Mucosa of descending colon (tissue), 3 donors: ENCODE results near the gene EPN1. TPM values are rescaled to one million over a fixed set of nuclear protein-coding genes. Genes with fewer than 3 reads are reported as not detected.
"Not testable (repeated sequence)": the region's sequence is repeated elsewhere in the genome, so short reads cannot be mapped to it uniquely, and the experiment has no call there.

Experiments used
- ATAC-seq: fragments of 200-7000 bp; cut with Tn5 transposase; one replicate; pipeline ENCODE4 v1.9.1; 2020; ENCODE audit warnings: mild to moderate bottlenecking, moderate library complexity
- DNase-seq, 3 donors: peaks; one replicate each; pipeline ENCODE4 v3.0.0-alpha.2; 2020
- H3K36me3 ChIP-seq: fragments of 200-600 bp; one replicate; pipeline ENCODE4 v1.8.0; 2021; ENCODE audit warnings: low read depth, mild to moderate bottlenecking
- H3K4me1 ChIP-seq: fragments of 200-600 bp; one replicate; pipeline ENCODE4 v1.8.0; 2021; ENCODE audit warnings: low read depth, mild to moderate bottlenecking
- H3K4me3 ChIP-seq: fragments of 200-600 bp; one replicate; pipeline ENCODE4 v1.8.0; 2021; ENCODE audit warnings: mild to moderate bottlenecking
- H3K9me3 ChIP-seq: fragments of 200-600 bp; one replicate; pipeline ENCODE4 v1.8.0; 2021; ENCODE audit warnings: mild to moderate bottlenecking
- intact Hi-C, 2 donors: fragments of 100-400 bp; cut with DNase I in 1 of 2; cut with micrococcal nuclease in 1 of 2; formaldehyde crosslinking; loops; one replicate each; pipeline versions ENCODE4 v1.11.0 to v1.11.1; 2022; cut with DNase I, micrococcal nuclease
- total RNA-seq, 3 donors: library from RNA; stranded (reverse); fragmentation: NEBNext Ultra II Directional in 2 of 3; extraction: Animal tissue kit (Norgen Biotek cat#: 25700) in 2 of 3; gene quantifications; one replicate each; pipeline versions ENCODE4 v1.2.1 to v1.2.4, GENCODE V29; 2021 to 2023
- TF ChIP-seq, protein P1 (sequence below): fragments of 200-600 bp; IDR thresholded peaks from one replicate; pipeline ENCODE4 v1.8.0; 2022; ENCODE audit warnings: antibody characterized with exemption, mild to moderate bottlenecking
- donor health status: DM: no; HTN: no; CAD: no; lungs with moderate emphysema.
- donor health status: DM: no; HTN: no; CAD: no.
- donor health status: DM: no; HTN: yes; CAD: no.

EPN1 gene
- total RNA-seq, 3 donors from 2014 or later: 156 to 251 (median 192) TPM

DNA sequence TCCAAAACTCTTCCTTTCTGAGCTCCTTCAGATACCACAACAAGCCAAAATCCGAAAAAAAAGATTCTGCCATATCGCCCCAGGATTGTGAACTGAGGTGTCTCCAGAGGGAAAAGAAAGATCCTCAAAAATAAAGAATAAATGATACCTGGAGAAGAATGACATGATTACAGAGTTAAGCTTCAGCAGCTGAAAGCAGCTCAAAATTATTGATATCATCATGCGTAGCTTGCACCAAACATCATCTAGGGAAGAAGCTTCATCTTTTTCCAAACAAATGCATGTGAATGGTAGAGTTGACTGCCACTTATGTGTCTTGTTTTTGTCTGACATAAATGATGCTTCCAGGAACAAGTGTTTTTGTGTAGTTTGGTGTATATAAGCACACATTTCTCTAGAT, 63.3 kb downstream of the EPN1 start, which contains the start of gene NLRP9:
Gene NLRP9, minus strand, starts transcription at position 101 of the 400 bp plus-strand sequence. Its CDS starts 28 bp downstream, at position 73.
- Histone ChIP-seq H3K9me3 (no peaks in the 10 kb centered on the region), H3K36me3 (no peaks in the 10 kb centered on the region), H3K4me3 (no peak within 1 kb of the TSS), H3K4me1 (no peaks in the 10 kb centered on the region)
- no peak for DNase-seq
- no peak for ATAC-seq
- intact Hi-C loops: no loop called here
- TF ChIP-seq, protein P1, sequence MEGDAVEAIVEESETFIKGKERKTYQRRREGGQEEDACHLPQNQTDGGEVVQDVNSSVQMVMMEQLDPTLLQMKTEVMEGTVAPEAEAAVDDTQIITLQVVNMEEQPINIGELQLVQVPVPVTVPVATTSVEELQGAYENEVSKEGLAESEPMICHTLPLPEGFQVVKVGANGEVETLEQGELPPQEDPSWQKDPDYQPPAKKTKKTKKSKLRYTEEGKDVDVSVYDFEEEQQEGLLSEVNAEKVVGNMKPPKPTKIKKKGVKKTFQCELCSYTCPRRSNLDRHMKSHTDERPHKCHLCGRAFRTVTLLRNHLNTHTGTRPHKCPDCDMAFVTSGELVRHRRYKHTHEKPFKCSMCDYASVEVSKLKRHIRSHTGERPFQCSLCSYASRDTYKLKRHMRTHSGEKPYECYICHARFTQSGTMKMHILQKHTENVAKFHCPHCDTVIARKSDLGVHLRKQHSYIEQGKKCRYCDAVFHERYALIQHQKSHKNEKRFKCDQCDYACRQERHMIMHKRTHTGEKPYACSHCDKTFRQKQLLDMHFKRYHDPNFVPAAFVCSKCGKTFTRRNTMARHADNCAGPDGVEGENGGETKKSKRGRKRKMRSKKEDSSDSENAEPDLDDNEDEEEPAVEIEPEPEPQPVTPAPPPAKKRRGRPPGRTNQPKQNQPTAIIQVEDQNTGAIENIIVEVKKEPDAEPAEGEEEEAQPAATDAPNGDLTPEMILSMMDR: no peak

DNA sequence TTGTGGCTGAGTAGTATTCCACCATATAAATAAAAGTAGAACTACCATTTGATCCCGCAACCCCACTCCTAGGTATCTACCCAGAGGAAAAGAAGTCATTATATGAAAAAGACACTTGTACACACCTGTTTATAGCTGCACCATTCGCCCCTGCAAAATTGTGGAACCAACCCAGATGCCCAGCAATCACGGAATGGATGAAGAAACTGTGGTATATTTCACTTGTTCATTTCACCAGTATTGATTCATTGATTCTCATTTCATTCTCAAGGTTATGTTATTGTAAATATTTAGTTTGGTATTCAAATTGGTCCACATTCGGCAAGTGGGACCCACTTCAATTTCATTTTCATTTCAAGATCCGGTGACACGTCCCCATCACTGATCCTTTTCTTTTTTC, 75.7 kb downstream of the EPN1 start:
- Histone ChIP-seq H3K4me1 (no peaks in the 10 kb centered on the region), H3K4me3 (no peak overlapping the region), H3K9me3 (no peaks in the 10 kb centered on the region), H3K36me3 (no peaks in the 10 kb centered on the region)
- ATAC-seq (no peak), DNase-seq (no peak)
- intact Hi-C loops: no loop called here
- TF ChIP-seq, protein P1: no peak

DNA sequence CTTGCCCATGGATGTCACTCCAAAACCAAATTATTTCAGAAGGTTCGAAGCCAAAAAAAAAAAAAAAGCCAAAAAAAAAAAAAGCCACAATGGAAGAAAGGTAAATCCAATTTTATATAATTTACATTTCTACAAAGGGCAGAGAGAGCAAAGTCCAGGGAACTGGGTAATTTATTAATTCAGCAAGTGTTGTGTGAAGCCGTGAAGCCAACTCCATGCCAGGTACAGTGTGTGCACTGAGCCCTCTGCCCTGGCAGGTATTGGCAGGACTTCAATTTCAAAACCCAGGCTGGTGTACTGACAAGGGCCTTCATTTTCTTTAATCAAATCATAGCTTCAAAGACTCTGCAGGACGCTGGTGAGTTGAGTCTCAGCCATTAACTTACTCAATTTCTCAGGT, 78.4 kb downstream of the EPN1 start:
- DNase-seq (peak in 2 of 3 donors; percentile 36 to 63), ATAC-seq (peak; percentile 96)
- no peak overlapping the region for H3K4me3 ChIP-seq
- no peaks in the 10 kb centered on the region for H3K9me3 ChIP-seq
- intact Hi-C loops: no loop called here
- no peaks in the 10 kb centered on the region for H3K36me3 ChIP-seq
- TF ChIP-seq, protein P1: no peak
- H3K4me1 ChIP-seq: no peaks in the 10 kb centered on the region

DNA sequence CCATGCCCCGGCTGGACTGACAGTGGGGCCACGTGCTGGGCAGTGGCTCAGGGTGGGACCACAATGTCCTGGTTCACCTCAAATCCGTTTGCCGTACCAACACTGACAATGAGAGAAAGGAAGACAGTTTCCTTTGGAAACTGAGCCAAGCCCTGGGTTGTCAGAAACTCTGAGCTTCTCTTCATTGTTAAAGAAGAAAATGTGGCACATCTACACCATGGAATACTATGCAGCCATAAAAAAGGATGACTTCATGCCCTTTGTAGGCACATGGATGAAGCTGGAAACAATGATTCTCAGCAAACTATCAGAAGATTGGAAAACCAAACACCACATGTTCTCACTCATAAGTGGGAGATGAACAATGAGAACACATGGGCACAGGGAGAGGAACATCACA, 81.8 kb downstream of the EPN1 start:
- ATAC-seq, H3K36me3 ChIP-seq, H3K9me3 ChIP-seq, intact Hi-C loops, H3K4me1 ChIP-seq, DNase-seq, H3K4me3 ChIP-seq: not testable (repeated sequence)

DNA sequence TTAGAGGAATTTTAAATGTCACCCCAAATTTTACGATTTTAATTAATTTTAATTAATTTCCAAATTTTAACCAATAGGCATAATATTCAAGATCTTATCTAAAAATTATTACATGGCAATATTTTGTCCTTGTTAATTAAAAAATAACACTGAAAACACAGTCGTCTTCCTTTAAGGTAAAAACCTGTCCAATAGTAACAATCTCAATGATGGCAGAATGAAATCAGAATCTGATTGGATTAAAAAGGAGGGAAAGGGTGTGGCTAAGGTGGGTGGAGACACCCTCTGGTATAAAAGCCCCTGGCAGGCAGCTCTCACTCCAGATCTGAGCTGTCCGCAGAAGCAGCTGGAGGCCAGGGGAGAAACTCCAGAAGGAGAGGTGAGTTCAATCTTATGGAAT, 83.8 kb downstream of the EPN1 start, which contains the start of gene RFPL4A:
Gene RFPL4A, plus strand, starts transcription at position 301 of the 400 bp plus-strand sequence. CDS start 2,704 bp downstream, outside the sequence.
- ATAC-seq, H3K4me3 ChIP-seq, DNase-seq, H3K36me3 ChIP-seq, H3K9me3 ChIP-seq, H3K4me1 ChIP-seq, intact Hi-C loops: not testable (repeated sequence)

Other genes starting within 250 kb of the EPN1 start
- under 1 TPM in 1 of 3 donors, not detected in 2; 0.35 TPM for gene SHISA7, start 231.9 kb upstream of the EPN1 start, total RNA-seq
- 10 to 100 TPM; 65.8 to 88.4 (median 86.9) TPM for gene ISOC2, start 213.6 kb upstream of the EPN1 start, total RNA-seq
- not detected for gene C19orf85, start 210.5 kb upstream of the EPN1 start, total RNA-seq
- 10 to 100 TPM in 1 of 3 donors, 1 to 10 TPM in 2; 6.8 to 11.1 (median 7.9) TPM for gene ZNF628, start 198.6 kb upstream of the EPN1 start, total RNA-seq
- gene NAT14, start 190.0 kb upstream of the EPN1 start, total RNA-seq: 10 to 100 TPM in 1 of 3 donors, 1 to 10 TPM in 2; 3.9 to 21.7 (median 5.5) TPM
- gene SSC5D, start 186.8 kb upstream of the EPN1 start, total RNA-seq: 10 to 100 TPM in 1 of 3 donors, 1 to 10 TPM in 2; 2.6 to 35.0 (median 4.0) TPM
- gene SBK2, start 138.1 kb upstream of the EPN1 start, total RNA-seq: not detected
- gene SBK3, start 129.7 kb upstream of the EPN1 start, total RNA-seq: under 1 TPM in 2 of 3 donors, not detected in 1; 0.34 to 0.54 TPM
- gene ZNF579, start 94.4 kb upstream of the EPN1 start, total RNA-seq: 10 to 100 TPM in 1 of 3 donors, 1 to 10 TPM in 2; 6.2 to 13.6 (median 7.2) TPM
- gene FIZ1, start 75.7 kb upstream of the EPN1 start, total RNA-seq: 10 to 100 TPM; 15.7 to 20.3 (median 20.0) TPM
- gene ZNF524, start 74.9 kb upstream of the EPN1 start, total RNA-seq: 10 to 100 TPM; 25.5 to 27.1 (median 26.5) TPM
- gene ZNF865, start 69.6 kb upstream of the EPN1 start, total RNA-seq: 10 to 100 TPM; 12.7 to 18.5 (median 13.2) TPM
- gene ZNF784, start 50.7 kb upstream of the EPN1 start, total RNA-seq: 10 to 100 TPM in 2 of 3 donors, 1 to 10 TPM in 1; 8.7 to 13.8 (median 10.1) TPM
- 10 to 100 TPM; 29.6 to 46.0 (median 31.6) TPM for gene ZNF580, start 34.2 kb upstream of the EPN1 start, total RNA-seq
- 10 to 100 TPM; 15.2 to 22.5 (median 20.1) TPM for gene ZNF581, start 31.6 kb upstream of the EPN1 start, total RNA-seq
- 10 to 100 TPM in 1 of 3 donors, 1 to 10 TPM in 2; 5.5 to 14.8 (median 6.3) TPM for gene CCDC106, start 27.0 kb upstream of the EPN1 start, total RNA-seq
- 100 to 1,000 TPM; 162 to 194 (median 163) TPM for gene U2AF2, start 20.2 kb upstream of the EPN1 start, total RNA-seq
- gene NLRP9, start 63.2 kb downstream of the EPN1 start, total RNA-seq: not detected
- gene RFPL4A, start 83.9 kb downstream of the EPN1 start, total RNA-seq: not detected
- gene RFPL4AL1, start 93.9 kb downstream of the EPN1 start, total RNA-seq: under 1 TPM in 1 of 3 donors, not detected in 2; 0.35 TPM
- gene NLRP11, start 156.8 kb downstream of the EPN1 start, total RNA-seq: under 1 TPM in 1 of 3 donors, not detected in 2; 0.12 TPM
- not detected for gene NLRP4, start 161.3 kb downstream of the EPN1 start, total RNA-seq